GM21390 (cell line): ENCODE data around the gene PLB1.

Source experiments
- ATAC-seq: cut with Tn5 transposase; IDR thresholded peaks from one replicate; pipeline ENCODE4 v1.9.1; 2021; ENCODE audit not compliant: unreplicated experiment

The PLB1 gene

GRCh38 chr2:28505361-28505760, 9.5 kb downstream of the PLB1 start:
- ATAC-seq, result no peak

- no peak for ATAC-seq
Measured at GRCh38 chr2:28506112-28506910, 10.5 kb downstream of the PLB1 start.

GRCh38 chr2:28507796-28508764, 12.2 kb downstream of the PLB1 start:
- ATAC-seq, result no peak

GRCh38 chr2:28509361-28509760, 13.5 kb downstream of the PLB1 start:
- no peak for ATAC-seq

GRCh38 chr2:28510184-28510583, 14.3 kb downstream of the PLB1 start:
- no peak for ATAC-seq

GRCh38 chr2:28511871-28512606, 16.2 kb downstream of the PLB1 start:
- no peak for ATAC-seq

- ATAC-seq, result no peak
Measured at GRCh38 chr2:28512607-28512965, 16.7 kb downstream of the PLB1 start.

GRCh38 chr2:28513097-28513496, 17.2 kb downstream of the PLB1 start:
- ATAC-seq, result no peak

- ATAC-seq, result no peak
Measured at GRCh38 chr2:28515176-28515751, 19.4 kb downstream of the PLB1 start.

- no peak for ATAC-seq
Measured at GRCh38 chr2:28516430-28516829, 20.6 kb downstream of the PLB1 start.

GRCh38 chr2:28516950-28517349, 21.1 kb downstream of the PLB1 start:
- ATAC-seq, result no peak

GRCh38 chr2:28521663-28522062, 25.8 kb downstream of the PLB1 start:
- no peak for ATAC-seq

GRCh38 chr2:28522481-28522880, 26.6 kb downstream of the PLB1 start:
- no peak for ATAC-seq

- ATAC-seq, result no peak
Measured at GRCh38 chr2:28523902-28524301, 28.0 kb downstream of the PLB1 start.

GRCh38 chr2:28525481-28525880, 29.6 kb downstream of the PLB1 start:
- no peak for ATAC-seq

- ATAC-seq, result no peak
Measured at GRCh38 chr2:28526527-28527132, 30.8 kb downstream of the PLB1 start.

GRCh38 chr2:28527196-28527595, 31.3 kb downstream of the PLB1 start:
- ATAC-seq, result no peak

GRCh38 chr2:28528206-28528605, 32.3 kb downstream of the PLB1 start:
- no peak for ATAC-seq

GRCh38 chr2:28530782-28531181, 34.9 kb downstream of the PLB1 start:
- ATAC-seq, result no peak

- no peak for ATAC-seq
Measured at GRCh38 chr2:28532399-28532798, 36.5 kb downstream of the PLB1 start.
